ENCODE data around the gene ELMO2.
"Not testable (repeated sequence)": the region's sequence is repeated elsewhere in the genome, so short reads cannot be mapped to it uniquely, and the experiment has no call there.

Gene ELMO2

GRCh38 chr20:46401478-46401860, 4.9 kb downstream of the ELMO2 start:
- no peak for FAIRE-seq

GRCh38 chr20:46400828-46401477, 5.5 kb downstream of the ELMO2 start:
- FAIRE-seq: no peak

- FAIRE-seq: no peak
Observed at GRCh38 chr20:46400253-46400652, 6.2 kb downstream of the ELMO2 start.

GRCh38 chr20:46399401-46399800, 7.0 kb downstream of the ELMO2 start:
- no peak for FAIRE-seq

- no peak for FAIRE-seq
Observed at GRCh38 chr20:46398963-46399362, 7.5 kb downstream of the ELMO2 start.

- no peak for FAIRE-seq
Observed at GRCh38 chr20:46396052-46396740, 10.2 kb downstream of the ELMO2 start.

- FAIRE-seq: no peak
Observed at GRCh38 chr20:46394872-46395760, 11.3 kb downstream of the ELMO2 start.

GRCh38 chr20:46393967-46394366, 12.4 kb downstream of the ELMO2 start:
- no peak for FAIRE-seq

- no peak for FAIRE-seq
Observed at GRCh38 chr20:46388937-46389336, 17.5 kb downstream of the ELMO2 start.

GRCh38 chr20:46388201-46388836, 18.1 kb downstream of the ELMO2 start:
- no peak for FAIRE-seq

GRCh38 chr20:46387054-46387453, 19.4 kb downstream of the ELMO2 start:
- FAIRE-seq: not testable (repeated sequence)

- FAIRE-seq: no peak
Observed at GRCh38 chr20:46378412-46379009, 27.9 kb downstream of the ELMO2 start.

GRCh38 chr20:46377518-46377917, 28.9 kb downstream of the ELMO2 start:
- no peak for FAIRE-seq

- FAIRE-seq: no peak
Observed at GRCh38 chr20:46376196-46376785, 30.1 kb downstream of the ELMO2 start.

GRCh38 chr20:46375771-46376170, 30.6 kb downstream of the ELMO2 start:
- FAIRE-seq: no peak

- FAIRE-seq: no peak
Observed at GRCh38 chr20:46374383-46374782, 32.0 kb downstream of the ELMO2 start.

- FAIRE-seq: no peak
Observed at GRCh38 chr20:46371656-46372055, 34.8 kb downstream of the ELMO2 start.

GRCh38 chr20:46368902-46369268, 37.5 kb downstream of the ELMO2 start:
- FAIRE-seq: no peak

GRCh38 chr20:46367967-46368901, 38.2 kb downstream of the ELMO2 start:
- FAIRE-seq: no peak

GRCh38 chr20:46367234-46367633, 39.2 kb downstream of the ELMO2 start:
- FAIRE-seq: no peak

- no peak for FAIRE-seq
Observed at GRCh38 chr20:46366826-46367225, 39.6 kb downstream of the ELMO2 start.
